Mucosa of rectum (tissue), 2 donors: ENCODE data around the gene ASTN2.

ENCODE experiments used
- H3K27ac ChIP-seq, 2 donors: one replicate each; pipeline ENCODE4 v1.7.0; 2013; ENCODE audit warnings: inconsistent platforms in 2 of 2, low read depth in 2 of 2, low read length in 2 of 2
- H3K27me3 ChIP-seq, 2 donors: one replicate each; pipeline ENCODE4 v1.7.0; 2013; ENCODE audit warnings: low read length in 2 of 2; ENCODE audit not compliant: control insufficient read depth in 2 of 2, insufficient read depth in 2 of 2
- H3K36me3 ChIP-seq, 2 donors: one replicate each; pipeline ENCODE4 v1.7.0; 2013; ENCODE audit warnings: low read length in 2 of 2; ENCODE audit not compliant: control insufficient read depth in 2 of 2, insufficient read depth in 2 of 2
- H3K4me1 ChIP-seq, 2 donors: one replicate each; pipeline ENCODE4 v1.7.0; 2013; ENCODE audit warnings: low read length in 2 of 2, mild to moderate bottlenecking in 1 of 2; ENCODE audit not compliant: control insufficient read depth in 2 of 2, insufficient read depth in 2 of 2
- H3K4me3 ChIP-seq, 2 donors: one replicate each; pipeline ENCODE4 v1.7.0; 2013; ENCODE audit warnings: low read length in 2 of 2
- H3K9ac ChIP-seq, 2 donors: one replicate each; pipeline ENCODE4 v1.7.0; 2013; ENCODE audit warnings: low read length in 2 of 2, low read depth in 1 of 2, mild to moderate bottlenecking in 1 of 2
- H3K9me3 ChIP-seq, 2 donors: one replicate each; pipeline ENCODE4 v1.7.0; 2013; ENCODE audit warnings: low read length in 2 of 2; ENCODE audit not compliant: control insufficient read depth in 2 of 2
- donor health status: healthy.
- donor health status: Normal muscosa, but diverticular disease.

ASTN2 gene

GRCh38 chr9:116494815-116495634 lies 919.8 kb downstream of the ASTN2 start:
- Histone ChIP-seq H3K27me3 (no peaks in the 10 kb centered on the region), H3K4me3 (no peak overlapping the region), H3K9ac (no peak overlapping the region), H3K36me3 (no peaks in the 10 kb centered on the region), H3K4me1 (peaks cover 2 to 4% of the 10 kb centered on the region in 2 donors), H3K27ac (no peak overlapping the region), H3K9me3 (no peaks in the 10 kb centered on the region)

- H3K9ac ChIP-seq = no peak overlapping the region
These were observed 921.5 kb downstream of the ASTN2 start for GRCh38 chr9:116493183-116493860.

GRCh38 chr9:116491659-116492058 lies 923.2 kb downstream of the ASTN2 start:
- Histone ChIP-seq H3K27ac (no peak overlapping the region), H3K9ac (no peak overlapping the region), H3K9me3 (no peaks in the 10 kb centered on the region), H3K27me3 (no peaks in the 10 kb centered on the region), H3K36me3 (no peaks in the 10 kb centered on the region), H3K4me1 (peaks cover 2 to 4% of the 10 kb centered on the region in 2 donors), H3K4me3 (no peak overlapping the region)

More at GRCh38 chr9:116493183-116493860, 921.5 kb downstream of the ASTN2 start:
- Histone ChIP-seq H3K4me1 (peaks cover 2 to 4% of the 10 kb centered on the region in 2 donors), H3K9me3 (no peaks in the 10 kb centered on the region), H3K4me3 (no peak overlapping the region), H3K27ac (no peak overlapping the region), H3K27me3 (no peaks in the 10 kb centered on the region), H3K36me3 (no peaks in the 10 kb centered on the region)

GRCh38 chr9:116491219-116491618 lies 923.6 kb downstream of the ASTN2 start:
- Histone ChIP-seq H3K36me3 (no peaks in the 10 kb centered on the region), H3K27ac (no peak overlapping the region), H3K27me3 (no peaks in the 10 kb centered on the region), H3K9ac (no peak overlapping the region), H3K4me3 (no peak overlapping the region), H3K4me1 (peaks cover 2 to 4% of the 10 kb centered on the region in 2 donors), H3K9me3 (no peaks in the 10 kb centered on the region)

GRCh38 chr9:116490321-116490720 lies 924.5 kb downstream of the ASTN2 start:
- Histone ChIP-seq H3K9ac (no peak overlapping the region), H3K9me3 (no peaks in the 10 kb centered on the region), H3K4me1 (peaks cover 2 to 4% of the 10 kb centered on the region in 2 donors), H3K27me3 (no peaks in the 10 kb centered on the region), H3K4me3 (no peak overlapping the region), H3K36me3 (no peaks in the 10 kb centered on the region), H3K27ac (no peak overlapping the region)

- H3K9me3 ChIP-seq = no peaks in the 10 kb centered on the region
- no peak overlapping the region for H3K9ac ChIP-seq
- no peak overlapping the region for H3K27ac ChIP-seq
- no peaks in the 10 kb centered on the region for H3K27me3 ChIP-seq
- H3K36me3 ChIP-seq = no peaks in the 10 kb centered on the region
- H3K4me3 ChIP-seq = no peak overlapping the region
- H3K4me1 ChIP-seq = peaks cover 2 to 4% of the 10 kb centered on the region in 2 donors
These were observed 926.5 kb downstream of the ASTN2 start for GRCh38 chr9:116488373-116488772.

- no peak overlapping the region for H3K4me3 ChIP-seq
- no peak overlapping the region for H3K27ac ChIP-seq
- no peaks in the 10 kb centered on the region for H3K9me3 ChIP-seq
- no peaks in the 10 kb centered on the region for H3K4me1 ChIP-seq
- H3K36me3 ChIP-seq = no peaks in the 10 kb centered on the region
- no peak overlapping the region for H3K9ac ChIP-seq
- H3K27me3 ChIP-seq = no peaks in the 10 kb centered on the region
These were observed 930.3 kb downstream of the ASTN2 start for GRCh38 chr9:116484492-116485061.

- H3K27ac ChIP-seq = no peak overlapping the region
- no peak overlapping the region for H3K9ac ChIP-seq
- H3K4me1 ChIP-seq = no peaks in the 10 kb centered on the region
- H3K4me3 ChIP-seq = no peak overlapping the region
- no peaks in the 10 kb centered on the region for H3K36me3 ChIP-seq
- H3K9me3 ChIP-seq = no peaks in the 10 kb centered on the region
- H3K27me3 ChIP-seq = no peaks in the 10 kb centered on the region
These were observed 931.0 kb downstream of the ASTN2 start for GRCh38 chr9:116483622-116484491.

- Histone ChIP-seq H3K9me3 (no peaks in the 10 kb centered on the region), H3K4me3 (no peak overlapping the region), H3K9ac (no peak overlapping the region), H3K36me3 (no peaks in the 10 kb centered on the region), H3K27ac (no peak overlapping the region), H3K4me1 (no peaks in the 10 kb centered on the region), H3K27me3 (no peaks in the 10 kb centered on the region)
These were observed 932.1 kb downstream of the ASTN2 start for GRCh38 chr9:116482740-116483139.
